Neural cell (in vitro differentiated cells): ENCODE data around the gene ELK4. TPM values are rescaled to one million over a fixed set of nuclear protein-coding genes. Genes with fewer than 3 reads are reported as not detected.

Source experiments
- H2AFZ ChIP-seq: fragments of 200-600, 300-800 bp; sonication (generic), shearing (Covaris generic); 2 replicates; pipeline ENCODE4 v1.6.0; 2014; ENCODE audit warnings: low read depth, mild to moderate bottlenecking, antibody characterized with exemption, low read length, moderate library complexity
- H3F3A ChIP-seq: fragments of 200-600 bp; shearing (Covaris generic); 2 replicates; pipeline ENCODE4 v1.6.1; 2016; ENCODE audit warnings: mild to moderate bottlenecking, moderate library complexity, mixed read lengths, antibody characterized with exemption, low read length; ENCODE audit not compliant: insufficient read depth, poor library complexity, severe bottlenecking
- H3K27ac ChIP-seq: fragments of 200-600, 300-800 bp; sonication (generic), shearing (Covaris generic); 2 replicates; pipeline ENCODE4 v1.5.1; 2014; ENCODE audit warnings: mild to moderate bottlenecking, low read length, moderate library complexity
- H3K27me3 ChIP-seq: fragments of 300-800, 200-600 bp; sonication (generic), shearing (Covaris generic); 2 replicates; pipeline ENCODE4 v1.6.0; 2014; ENCODE audit warnings: mild to moderate bottlenecking, low read depth, low read length, moderate library complexity; ENCODE audit not compliant: insufficient read depth
- H3K36me3 ChIP-seq: fragments of 300-800, 200-600 bp; sonication (generic), shearing (Covaris generic); 2 replicates; pipeline ENCODE4 v1.5.1; 2014; ENCODE audit warnings: mild to moderate bottlenecking, antibody characterized with exemption, low read length, moderate library complexity; ENCODE audit not compliant: insufficient read depth
- H3K4me2 ChIP-seq: fragments of 300-800, 200-600 bp; sonication (generic), shearing (Covaris generic); 2 replicates; pipeline ENCODE4 v1.6.0; 2014; ENCODE audit warnings: mild to moderate bottlenecking, low read length
- H3K4me3 ChIP-seq: fragments of 300-800, 200-600 bp; sonication (generic), shearing (Covaris generic); 2 replicates; pipeline ENCODE4 v1.5.1; 2014; ENCODE audit warnings: mild to moderate bottlenecking, low read length, moderate library complexity
- H3K79me2 ChIP-seq: fragments of 200-600 bp; shearing (Covaris generic); replicated peaks from 2 replicates; pipeline ENCODE4 v1.6.0; 2014; ENCODE audit warnings: mild to moderate bottlenecking, low read length, moderate library complexity; ENCODE audit not compliant: insufficient read depth
- H3K9ac ChIP-seq: fragments of 300-800, 200-600 bp; sonication (generic), shearing (Covaris generic); 2 replicates; pipeline ENCODE4 v1.6.1; 2016; ENCODE audit warnings: mild to moderate bottlenecking, low read length, mixed read lengths
- H3K9me2 ChIP-seq: fragments of 200-600 bp; shearing (Covaris generic); 2 replicates; pipeline ENCODE4 v1.6.1; 2016; ENCODE audit warnings: mild to moderate bottlenecking, low read length, mixed read lengths; ENCODE audit not compliant: insufficient read depth
- H3K9me3 ChIP-seq: fragments of 200-600, 300-800 bp; sonication (generic), shearing (Covaris generic); 2 replicates; pipeline ENCODE4 v1.6.1; 2016; ENCODE audit warnings: mild to moderate bottlenecking, mixed run types, low read length, moderate library complexity, mixed read lengths
- H4K20me1 ChIP-seq: fragments of 200-600 bp; shearing (Covaris generic); 2 replicates; pipeline ENCODE4 v1.6.1; 2016; ENCODE audit warnings: mild to moderate bottlenecking, mixed run types; ENCODE audit not compliant: insufficient read depth
- EP300 ChIP-seq: fragments of 450-650 bp; conservative IDR thresholded peaks from 2 replicates; pipeline ENCODE4 v1.6.1; 2014; ENCODE audit warnings: antibody characterized with exemption, mild to moderate bottlenecking, moderate library complexity; ENCODE audit not compliant: poor library complexity, severe bottlenecking
- EZH2 ChIP-seq: fragments of 200-600, 300-800 bp; shearing (Covaris generic), sonication (generic); IDR thresholded peaks from 2 replicates; pipeline ENCODE4 v1.6.1; 2014; ENCODE audit warnings: antibody characterized with exemption, low read length, borderline replicate concordance, mild to moderate bottlenecking; ENCODE audit not compliant: insufficient read depth, poor library complexity, severe bottlenecking
- MXI1 ChIP-seq: fragments of 450-650 bp; conservative IDR thresholded peaks from 2 replicates; pipeline ENCODE4 v1.6.1; 2014; ENCODE audit warnings: antibody characterized with exemption, mild to moderate bottlenecking; ENCODE audit not compliant: poor library complexity, severe bottlenecking
- POLR2AphosphoS5 ChIP-seq: IDR thresholded peaks from 2 replicates; pipeline ENCODE4 v1.6.1; 2012
- RAD21 ChIP-seq: fragments of 450-650 bp; conservative IDR thresholded peaks from 2 replicates; pipeline ENCODE4 v1.6.1; 2014; ENCODE audit warnings: antibody characterized with exemption, mild to moderate bottlenecking, moderate library complexity
- SMC3 ChIP-seq: fragments of 450-650 bp; conservative IDR thresholded peaks from 2 replicates; pipeline ENCODE4 v1.6.1; 2014; ENCODE audit warnings: antibody characterized with exemption, mild to moderate bottlenecking, moderate library complexity; ENCODE audit not compliant: poor library complexity
- TAF1 ChIP-seq: IDR thresholded peaks from 2 replicates; pipeline ENCODE4 v1.6.1; 2012; ENCODE audit warnings: low read depth
- polyA plus RNA-seq: library from polyadenylated mRNA; depleted of rRNA; stranded (reverse); fragments of >200 nt; gene quantifications from 2 replicates; pipeline ENCODE4 v1.2.3, GENCODE V29; 2014
- TF ChIP-seq, protein P1 (sequence below): fragments of 450-650 bp; IDR thresholded peaks from 2 replicates; pipeline ENCODE4 v1.5.1; 2014; ENCODE audit warnings: antibody characterized with exemption, mild to moderate bottlenecking, moderate library complexity; ENCODE audit not compliant: poor library complexity, severe bottlenecking
- TF ChIP-seq, protein P2 (sequence below): IDR thresholded peaks from 2 replicates; pipeline ENCODE4 v1.6.1; 2012; ENCODE audit warnings: borderline replicate concordance

Gene ELK4
- polyA plus RNA-seq, 1 donor from 2014 or later: 10.0 TPM

DNA sequence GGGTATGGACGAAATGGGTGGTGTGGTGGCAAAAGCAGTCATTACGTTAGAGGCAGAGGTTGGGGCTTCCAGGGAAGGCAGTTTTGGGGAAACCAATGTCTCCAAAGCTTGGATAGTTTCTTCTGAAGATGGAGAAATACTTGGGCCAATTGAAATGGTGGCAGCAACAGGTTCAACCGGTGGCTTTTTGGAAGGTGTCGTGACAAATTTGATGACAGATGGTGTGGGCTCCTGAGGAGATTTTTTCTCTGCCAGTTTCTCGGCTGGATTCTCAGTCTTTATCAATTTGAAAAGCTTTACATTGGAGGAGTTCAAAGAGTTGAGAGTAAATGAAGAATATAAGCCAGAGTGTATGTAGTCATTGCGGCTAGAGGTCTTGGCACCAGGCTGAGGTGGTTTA is 11.5 kb downstream of the ELK4 start:
- H3K4me2 ChIP-seq: no peak overlapping the region
- H3K36me3 ChIP-seq: peaks cover 5% of the 10 kb centered on the region
- peaks cover 5% of the 10 kb centered on the region for H3K79me2 ChIP-seq

DNA sequence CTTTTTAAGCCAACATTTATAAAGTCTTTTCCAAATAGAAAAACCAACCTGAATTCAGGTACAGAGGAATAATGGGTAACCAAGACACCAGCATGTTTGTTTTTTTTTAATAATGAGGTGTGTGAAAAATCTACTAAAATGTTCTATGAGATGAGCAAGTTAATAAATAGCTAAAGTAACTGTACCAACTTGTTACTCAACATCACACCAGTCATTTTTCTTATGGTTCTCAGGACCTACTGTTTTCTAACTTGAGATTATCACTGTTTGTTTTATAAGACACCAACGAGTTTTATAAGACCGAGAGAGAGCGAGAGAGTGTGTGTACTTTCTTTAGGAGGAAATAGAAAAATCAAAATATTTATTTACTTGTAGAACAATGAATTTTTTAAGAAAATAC is 12.4 kb downstream of the ELK4 start:
- H3K9me2 ChIP-seq: no peaks in the 10 kb centered on the region
- H4K20me1 ChIP-seq: no peaks in the 10 kb centered on the region
- no peak for TF ChIP-seq SMC3
- TF ChIP-seq, protein P1, sequence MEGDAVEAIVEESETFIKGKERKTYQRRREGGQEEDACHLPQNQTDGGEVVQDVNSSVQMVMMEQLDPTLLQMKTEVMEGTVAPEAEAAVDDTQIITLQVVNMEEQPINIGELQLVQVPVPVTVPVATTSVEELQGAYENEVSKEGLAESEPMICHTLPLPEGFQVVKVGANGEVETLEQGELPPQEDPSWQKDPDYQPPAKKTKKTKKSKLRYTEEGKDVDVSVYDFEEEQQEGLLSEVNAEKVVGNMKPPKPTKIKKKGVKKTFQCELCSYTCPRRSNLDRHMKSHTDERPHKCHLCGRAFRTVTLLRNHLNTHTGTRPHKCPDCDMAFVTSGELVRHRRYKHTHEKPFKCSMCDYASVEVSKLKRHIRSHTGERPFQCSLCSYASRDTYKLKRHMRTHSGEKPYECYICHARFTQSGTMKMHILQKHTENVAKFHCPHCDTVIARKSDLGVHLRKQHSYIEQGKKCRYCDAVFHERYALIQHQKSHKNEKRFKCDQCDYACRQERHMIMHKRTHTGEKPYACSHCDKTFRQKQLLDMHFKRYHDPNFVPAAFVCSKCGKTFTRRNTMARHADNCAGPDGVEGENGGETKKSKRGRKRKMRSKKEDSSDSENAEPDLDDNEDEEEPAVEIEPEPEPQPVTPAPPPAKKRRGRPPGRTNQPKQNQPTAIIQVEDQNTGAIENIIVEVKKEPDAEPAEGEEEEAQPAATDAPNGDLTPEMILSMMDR: no peak
- TF ChIP-seq, protein P2, sequence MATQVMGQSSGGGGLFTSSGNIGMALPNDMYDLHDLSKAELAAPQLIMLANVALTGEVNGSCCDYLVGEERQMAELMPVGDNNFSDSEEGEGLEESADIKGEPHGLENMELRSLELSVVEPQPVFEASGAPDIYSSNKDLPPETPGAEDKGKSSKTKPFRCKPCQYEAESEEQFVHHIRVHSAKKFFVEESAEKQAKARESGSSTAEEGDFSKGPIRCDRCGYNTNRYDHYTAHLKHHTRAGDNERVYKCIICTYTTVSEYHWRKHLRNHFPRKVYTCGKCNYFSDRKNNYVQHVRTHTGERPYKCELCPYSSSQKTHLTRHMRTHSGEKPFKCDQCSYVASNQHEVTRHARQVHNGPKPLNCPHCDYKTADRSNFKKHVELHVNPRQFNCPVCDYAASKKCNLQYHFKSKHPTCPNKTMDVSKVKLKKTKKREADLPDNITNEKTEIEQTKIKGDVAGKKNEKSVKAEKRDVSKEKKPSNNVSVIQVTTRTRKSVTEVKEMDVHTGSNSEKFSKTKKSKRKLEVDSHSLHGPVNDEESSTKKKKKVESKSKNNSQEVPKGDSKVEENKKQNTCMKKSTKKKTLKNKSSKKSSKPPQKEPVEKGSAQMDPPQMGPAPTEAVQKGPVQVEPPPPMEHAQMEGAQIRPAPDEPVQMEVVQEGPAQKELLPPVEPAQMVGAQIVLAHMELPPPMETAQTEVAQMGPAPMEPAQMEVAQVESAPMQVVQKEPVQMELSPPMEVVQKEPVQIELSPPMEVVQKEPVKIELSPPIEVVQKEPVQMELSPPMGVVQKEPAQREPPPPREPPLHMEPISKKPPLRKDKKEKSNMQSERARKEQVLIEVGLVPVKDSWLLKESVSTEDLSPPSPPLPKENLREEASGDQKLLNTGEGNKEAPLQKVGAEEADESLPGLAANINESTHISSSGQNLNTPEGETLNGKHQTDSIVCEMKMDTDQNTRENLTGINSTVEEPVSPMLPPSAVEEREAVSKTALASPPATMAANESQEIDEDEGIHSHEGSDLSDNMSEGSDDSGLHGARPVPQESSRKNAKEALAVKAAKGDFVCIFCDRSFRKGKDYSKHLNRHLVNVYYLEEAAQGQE: no peak
- no peak for TF ChIP-seq RAD21
- TF ChIP-seq POLR2AphosphoS5: no peak
- no peak for TF ChIP-seq TAF1
- TF ChIP-seq MXI1: no peak
- no peak for TF ChIP-seq EP300
- no peak for TF ChIP-seq EZH2
- H3K4me2 ChIP-seq: no peak overlapping the region
- peaks cover 5% of the 10 kb centered on the region for H3K36me3 ChIP-seq
- no peak overlapping the region for H3K9ac ChIP-seq
- H3K9me3 ChIP-seq: no peaks in the 10 kb centered on the region
- H3K27me3 ChIP-seq: no peaks in the 10 kb centered on the region
- H3F3A ChIP-seq: no peaks in the 10 kb centered on the region
- H2AFZ ChIP-seq: no peak overlapping the region
- no peak overlapping the region for H3K27ac ChIP-seq
- H3K4me3 ChIP-seq: no peak overlapping the region
- no peaks in the 10 kb centered on the region for H3K79me2 ChIP-seq

More for the DNA sequence above, 11.5 kb downstream of the ELK4 start:
- Histone ChIP-seq H3K4me3 (no peak overlapping the region), H3K9me3 (no peaks in the 10 kb centered on the region), H3K27me3 (no peaks in the 10 kb centered on the region), H4K20me1 (no peaks in the 10 kb centered on the region), H3K9me2 (no peaks in the 10 kb centered on the region), H2AFZ (no peak overlapping the region), H3F3A (no peaks in the 10 kb centered on the region), H3K27ac (no peak overlapping the region), H3K9ac (no peak overlapping the region)
- TF ChIP-seq, protein P1: no peak
- TF ChIP-seq SMC3 (no peak), RAD21 (no peak), MXI1 (no peak), POLR2AphosphoS5 (no peak), EZH2 (no peak), TAF1 (no peak), EP300 (no peak)
- TF ChIP-seq, protein P2: no peak
